HEK293 (cell line): ENCODE measurements around the gene NDUFS2.

ENCODE experiments used
- CTCF ChIA-PET: fragments of 350-600 bp; formaldehyde crosslinking; extraction: SDS; loops from one replicate; lab custom pipeline; 2021; ENCODE audit warnings: antibody characterized with exemption; lab: Yijun Ruan, JAX
- POLR2A ChIA-PET: fragments of 300-600 bp; formaldehyde crosslinking; extraction: SDS; loops from one replicate; lab custom pipeline; 2020; ENCODE audit warnings: antibody characterized with exemption, inconsistent platforms; lab: Yijun Ruan, JAX
- H3K27ac ChIP-seq: fragments of 200-500 bp; sonication (Bioruptor generic); 2 replicates; pipeline ENCODE4 v1.5.1; 2014; ENCODE audit warnings: low read depth, low read length, control low read depth, inconsistent platforms; ENCODE audit errors: extremely low read depth
- H3K36me3 ChIP-seq, 2 experiments: fragments of 200-500 bp in 1 of 2; sonication (Bioruptor generic) in 1 of 2; 1 replicate in 1 of 2; 2 replicates in 1 of 2; pipeline ENCODE4 v1.5.1; 2014 to 2017; ENCODE audit warnings: inconsistent platforms in 2 of 2, low read length in 2 of 2; ENCODE audit not compliant: control insufficient read depth in 2 of 2, insufficient read depth in 1 of 2
- H3K4me1 ChIP-seq: fragments of 200-500 bp; sonication (Bioruptor generic); 2 replicates; pipeline ENCODE4 v1.5.1; 2014; ENCODE audit warnings: mild to moderate bottlenecking, low read length, inconsistent platforms; ENCODE audit not compliant: control insufficient read depth, insufficient read depth
- H3K4me3 ChIP-seq: 2 replicates; pipeline ENCODE4 v1.5.1; 2011; ENCODE audit warnings: low read depth, mild to moderate bottlenecking, control low read depth, low read length, moderate library complexity
- H3K9me3 ChIP-seq: fragments of 200-500 bp; sonication (Bioruptor generic); 2 replicates; pipeline ENCODE4 v1.5.1; 2014; ENCODE audit warnings: low read depth, low read length, inconsistent platforms; ENCODE audit not compliant: control insufficient read depth, insufficient read depth
- GLI2 ChIP-seq: fragments of 450-650 bp; formaldehyde crosslinking; IDR thresholded peaks from 2 replicates; pipeline ENCODE4; 2017; ENCODE audit warnings: missing biosample characterization, missing genetic modification characterization, low read depth, borderline replicate concordance
- IKZF3 ChIP-seq: fragments of 450-650 bp; IDR thresholded peaks from 2 replicates; pipeline ENCODE4 v1.5.0; 2018; ENCODE audit warnings: missing biosample characterization, mild to moderate bottlenecking, missing genetic modification characterization, moderate library complexity
- KLF10 ChIP-seq: fragments of 450-650 bp; IDR thresholded peaks from 2 replicates; pipeline ENCODE4 v1.5.1; 2018; ENCODE audit warnings: missing biosample characterization, mild to moderate bottlenecking, missing genetic modification characterization
- OSR2 ChIP-seq: fragments of 450-650 bp; formaldehyde crosslinking; IDR thresholded peaks from 2 replicates; pipeline ENCODE4 v1.5.1; 2016; ENCODE audit warnings: missing biosample characterization, missing genetic modification characterization
- TCF7L2 ChIP-seq: IDR thresholded peaks from 2 replicates; pipeline ENCODE4 v1.6.1; 2011; ENCODE audit warnings: low read depth, mild to moderate bottlenecking, inconsistent platforms, low read length, moderate library complexity, borderline replicate concordance
- TRIM28 ChIP-seq: IDR thresholded peaks from 2 replicates; pipeline ENCODE4 v1.6.1; 2011; ENCODE audit warnings: low read length, control low read depth, borderline replicate concordance
- ZBTB7A ChIP-seq: fragments of 450-650 bp; formaldehyde crosslinking; IDR thresholded peaks from 2 replicates; pipeline ENCODE4 v1.5.1; 2016; ENCODE audit warnings: low read depth, missing biosample characterization, missing genetic modification characterization
- ZBTB8A ChIP-seq: fragments of 450-650 bp; formaldehyde crosslinking; IDR thresholded peaks from 2 replicates; pipeline ENCODE4 v1.5.1; 2016; ENCODE audit warnings: missing biosample characterization, missing genetic modification characterization
- ZFP41 ChIP-seq: fragments of 450-650 bp; formaldehyde crosslinking; IDR thresholded peaks from 2 replicates; pipeline ENCODE4 v1.5.1; 2016; ENCODE audit warnings: missing biosample characterization, missing genetic modification characterization, borderline replicate concordance
- ZNF146 ChIP-seq: fragments of 450-650 bp; formaldehyde crosslinking; IDR thresholded peaks from 2 replicates; pipeline ENCODE4 v1.5.1; 2016; ENCODE audit warnings: missing biosample characterization, missing genetic modification characterization
- ZNF211 ChIP-seq: fragments of 450-650 bp; formaldehyde crosslinking; IDR thresholded peaks from 2 replicates; pipeline ENCODE4 v1.5.1; 2016; ENCODE audit warnings: low read depth, missing biosample characterization, missing genetic modification characterization
- ZNF366 ChIP-seq: fragments of 450-650 bp; formaldehyde crosslinking; conservative IDR thresholded peaks from 2 replicates; pipeline ENCODE4 v1.5.1; 2016; ENCODE audit warnings: missing biosample characterization, missing genetic modification characterization
- ZNF777 ChIP-seq: fragments of 450-650 bp; formaldehyde crosslinking; IDR thresholded peaks from 2 replicates; pipeline ENCODE4 v1.5.1; 2017; ENCODE audit warnings: missing biosample characterization, missing genetic modification characterization, borderline replicate concordance
- ZSCAN23 ChIP-seq: fragments of 450-650 bp; formaldehyde crosslinking; IDR thresholded peaks from 2 replicates; pipeline ENCODE4 v1.5.1; 2016; ENCODE audit warnings: missing biosample characterization, missing genetic modification characterization
- TF ChIP-seq, protein P1 (sequence below): IDR thresholded peaks from 2 replicates; pipeline ENCODE4 v1.6.1; 2011; ENCODE audit warnings: mild to moderate bottlenecking, low read depth, low read length, borderline replicate concordance
- TF ChIP-seq, protein P2 (sequence below): fragments of 450-650 bp; formaldehyde crosslinking; IDR thresholded peaks from 2 replicates; pipeline ENCODE4 v1.5.1; 2016; ENCODE audit warnings: missing biosample characterization, missing genetic modification characterization, borderline replicate concordance
- TF ChIP-seq, protein P3 (sequence below): fragments of 450-650 bp; formaldehyde crosslinking; IDR thresholded peaks from 2 replicates; pipeline ENCODE4 v1.5.1; 2016; ENCODE audit warnings: missing biosample characterization, missing genetic modification characterization
- TF ChIP-seq, protein P4 (sequence below): fragments of 450-650 bp; formaldehyde crosslinking; IDR thresholded peaks from 2 replicates; pipeline ENCODE4 v1.5.1; 2016; ENCODE audit warnings: missing biosample characterization, missing genetic modification characterization
- TF ChIP-seq, protein P5 (sequence below): fragments of 450-650 bp; formaldehyde crosslinking; IDR thresholded peaks from 2 replicates; pipeline ENCODE4 v1.5.1; 2016; ENCODE audit warnings: missing biosample characterization, missing genetic modification characterization

Gene NDUFS2

DNA sequence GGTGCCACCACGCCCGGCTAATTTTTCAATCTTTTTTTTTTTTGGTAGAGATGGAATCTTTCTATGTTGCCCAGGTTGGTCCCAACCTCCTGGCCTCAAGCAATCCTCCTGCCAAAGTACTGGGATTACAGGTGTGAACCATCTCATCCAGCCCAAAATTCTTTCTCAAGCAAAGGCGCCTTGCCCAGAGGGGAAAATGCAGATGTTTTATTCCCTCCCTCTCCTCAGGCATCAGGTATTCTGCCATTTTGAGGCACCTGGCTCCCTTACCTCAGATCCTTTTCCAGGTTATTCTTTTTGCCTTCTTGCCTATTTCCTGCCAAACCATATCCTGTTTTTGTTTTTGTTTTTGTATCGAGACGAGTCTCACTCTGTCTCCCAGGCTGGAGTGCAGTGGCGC, 13.8 kb upstream of the NDUFS2 start (continued):
- TF ChIP-seq TCF7L2 = no peak
- TF ChIP-seq ZSCAN23 (tag by site-specific recombination) = no peak

DNA sequence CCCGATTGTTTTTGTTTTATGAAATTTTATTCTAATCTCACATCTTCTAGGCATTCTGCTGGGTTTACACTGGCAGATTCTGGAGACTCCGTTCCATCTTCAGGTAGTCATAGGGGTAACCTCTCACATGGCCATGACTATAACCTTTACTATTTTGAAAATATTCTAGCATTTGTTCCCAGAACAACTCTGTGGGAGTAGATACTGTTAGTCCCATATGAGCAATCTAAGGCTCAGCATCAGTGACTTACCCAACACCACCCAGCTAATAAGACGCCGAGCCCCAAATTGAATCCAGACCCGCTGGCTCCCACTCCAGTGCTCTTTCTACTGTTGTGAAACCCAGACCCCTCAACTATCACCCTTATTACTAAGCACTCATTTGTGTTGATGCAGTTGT, 13.1 kb upstream of the NDUFS2 start:
- POLR2A ChIA-PET = no interaction called here
- no peaks in the 10 kb centered on the region for H3K9me3 ChIP-seq

GRCh38 chr1:161190962-161191521, 11.1 kb upstream of the NDUFS2 start:
- TF ChIP-seq IKZF3 (tag by site-specific recombination) = no peak
- TF ChIP-seq ZBTB7A (tag by site-specific recombination) = no peak
- no peak for TF ChIP-seq ZNF211 (tag by site-specific recombination)
- TF ChIP-seq TRIM28 = no peak
- TF ChIP-seq ZNF146 (tag by site-specific recombination) = no peak
- TF ChIP-seq, protein P1, sequence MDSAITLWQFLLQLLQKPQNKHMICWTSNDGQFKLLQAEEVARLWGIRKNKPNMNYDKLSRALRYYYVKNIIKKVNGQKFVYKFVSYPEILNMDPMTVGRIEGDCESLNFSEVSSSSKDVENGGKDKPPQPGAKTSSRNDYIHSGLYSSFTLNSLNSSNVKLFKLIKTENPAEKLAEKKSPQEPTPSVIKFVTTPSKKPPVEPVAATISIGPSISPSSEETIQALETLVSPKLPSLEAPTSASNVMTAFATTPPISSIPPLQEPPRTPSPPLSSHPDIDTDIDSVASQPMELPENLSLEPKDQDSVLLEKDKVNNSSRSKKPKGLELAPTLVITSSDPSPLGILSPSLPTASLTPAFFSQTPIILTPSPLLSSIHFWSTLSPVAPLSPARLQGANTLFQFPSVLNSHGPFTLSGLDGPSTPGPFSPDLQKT = no peak
- no peak for TF ChIP-seq GLI2 (tag by site-specific recombination)
- TF ChIP-seq, protein P2, sequence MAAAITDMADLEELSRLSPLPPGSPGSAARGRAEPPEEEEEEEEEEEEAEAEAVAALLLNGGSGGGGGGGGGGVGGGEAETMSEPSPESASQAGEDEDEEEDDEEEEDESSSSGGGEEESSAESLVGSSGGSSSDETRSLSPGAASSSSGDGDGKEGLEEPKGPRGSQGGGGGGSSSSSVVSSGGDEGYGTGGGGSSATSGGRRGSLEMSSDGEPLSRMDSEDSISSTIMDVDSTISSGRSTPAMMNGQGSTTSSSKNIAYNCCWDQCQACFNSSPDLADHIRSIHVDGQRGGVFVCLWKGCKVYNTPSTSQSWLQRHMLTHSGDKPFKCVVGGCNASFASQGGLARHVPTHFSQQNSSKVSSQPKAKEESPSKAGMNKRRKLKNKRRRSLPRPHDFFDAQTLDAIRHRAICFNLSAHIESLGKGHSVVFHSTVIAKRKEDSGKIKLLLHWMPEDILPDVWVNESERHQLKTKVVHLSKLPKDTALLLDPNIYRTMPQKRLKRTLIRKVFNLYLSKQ (tag by site-specific recombination) = no peak
- no peak for TF ChIP-seq OSR2 (tag by site-specific recombination)
- TF ChIP-seq, protein P3, sequence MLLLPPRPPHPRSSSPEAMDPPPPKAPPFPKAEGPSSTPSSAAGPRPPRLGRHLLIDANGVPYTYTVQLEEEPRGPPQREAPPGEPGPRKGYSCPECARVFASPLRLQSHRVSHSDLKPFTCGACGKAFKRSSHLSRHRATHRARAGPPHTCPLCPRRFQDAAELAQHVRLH = no peak
- TF ChIP-seq ZFP41 (tag by site-specific recombination) = no peak
- TF ChIP-seq ZNF366 (tag by site-specific recombination) = no peak
- TF ChIP-seq, protein P4, sequence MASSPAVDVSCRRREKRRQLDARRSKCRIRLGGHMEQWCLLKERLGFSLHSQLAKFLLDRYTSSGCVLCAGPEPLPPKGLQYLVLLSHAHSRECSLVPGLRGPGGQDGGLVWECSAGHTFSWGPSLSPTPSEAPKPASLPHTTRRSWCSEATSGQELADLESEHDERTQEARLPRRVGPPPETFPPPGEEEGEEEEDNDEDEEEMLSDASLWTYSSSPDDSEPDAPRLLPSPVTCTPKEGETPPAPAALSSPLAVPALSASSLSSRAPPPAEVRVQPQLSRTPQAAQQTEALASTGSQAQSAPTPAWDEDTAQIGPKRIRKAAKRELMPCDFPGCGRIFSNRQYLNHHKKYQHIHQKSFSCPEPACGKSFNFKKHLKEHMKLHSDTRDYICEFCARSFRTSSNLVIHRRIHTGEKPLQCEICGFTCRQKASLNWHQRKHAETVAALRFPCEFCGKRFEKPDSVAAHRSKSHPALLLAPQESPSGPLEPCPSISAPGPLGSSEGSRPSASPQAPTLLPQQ = no peak
- TF ChIP-seq, protein P5, sequence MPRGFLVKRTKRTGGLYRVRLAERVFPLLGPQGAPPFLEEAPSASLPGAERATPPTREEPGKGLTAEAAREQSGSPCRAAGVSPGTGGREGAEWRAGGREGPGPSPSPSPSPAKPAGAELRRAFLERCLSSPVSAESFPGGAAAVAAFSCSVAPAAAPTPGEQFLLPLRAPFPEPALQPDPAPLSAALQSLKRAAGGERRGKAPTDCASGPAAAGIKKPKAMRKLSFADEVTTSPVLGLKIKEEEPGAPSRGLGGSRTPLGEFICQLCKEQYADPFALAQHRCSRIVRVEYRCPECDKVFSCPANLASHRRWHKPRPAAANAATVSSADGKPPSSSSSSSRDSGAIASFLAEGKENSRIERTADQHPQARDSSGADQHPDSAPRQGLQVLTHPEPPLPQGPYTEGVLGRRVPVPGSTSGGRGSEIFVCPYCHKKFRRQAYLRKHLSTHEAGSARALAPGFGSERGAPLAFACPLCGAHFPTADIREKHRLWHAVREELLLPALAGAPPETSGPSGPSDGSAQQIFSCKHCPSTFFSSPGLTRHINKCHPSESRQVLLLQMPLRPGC (tag by site-specific recombination) = no peak
- no peak for TF ChIP-seq ZNF777
- TF ChIP-seq, all 188 proteins: peak for 0
- no peak overlapping the region for H3K4me3 ChIP-seq
- H3K9me3 ChIP-seq = no peaks in the 10 kb centered on the region
- H3K4me1 ChIP-seq = no peaks in the 10 kb centered on the region
- ChIA-PET POLR2A (interaction anchor here (0.6 to 1.3 kb wide), 5 partner anchors 11 to 199 kb away, joined by 3 to 4 read pairs (median 3); partner anchors contain the start of genes NDUFS2 and PPOX), CTCF (interaction anchor here (0.7 to 4.5 kb wide), 17 partner anchors 9 to 251 kb away, joined by 3 to 45 read pairs (median 10); partner anchors contain the start of genes APOA2, NDUFS2, PPOX and TOMM40L)
- no peaks in the 10 kb centered on the region for H3K36me3 ChIP-seq
- H3K27ac ChIP-seq = no peak overlapping the region

More for the DNA sequence above, 13.1 kb upstream of the NDUFS2 start:
- CTCF ChIA-PET = interaction anchor here (0.6 kb wide), 1 partner anchor 716 kb away, joined by 3 read pairs; no protein-coding TSS in a partner anchor
- no peaks in the 10 kb centered on the region for H3K4me1 ChIP-seq
- H3K4me3 ChIP-seq = no peak overlapping the region
- TF ChIP-seq KLF10 (tag by site-specific recombination) = no peak
- TF ChIP-seq ZBTB8A = no peak
- no peak for TF ChIP-seq ZNF146 (tag by site-specific recombination)
- TF ChIP-seq, all 188 proteins: peak for 0
- Histone ChIP-seq H3K27ac (no peak overlapping the region), H3K36me3 (no peaks in the 10 kb centered on the region)
